H1 (cell line): Measurements from ENCODE around the gene NOC4L. TPM values are rescaled to one million over a fixed set of nuclear protein-coding genes. Genes with fewer than 3 reads are reported as not detected.

ENCODE experiments used
- ASH2L ChIP-seq: fragments of 200-600, 300-600 bp; sonication (generic); IDR thresholded peaks from one replicate; pipeline ENCODE4 v1.7.1; 2017; ENCODE audit warnings: low read length
- BCL11A ChIP-seq, 2 experiments: IDR thresholded peaks; one replicate each; pipeline ENCODE4 v1.6.1; 2011; ENCODE audit warnings: low read depth in 2 of 2, low read length in 2 of 2, mild to moderate bottlenecking in 2 of 2
- BRCA1 ChIP-seq: IDR thresholded peaks from 2 replicates; pipeline ENCODE4 v1.6.1; 2012; ENCODE audit warnings: low read depth, low read length, improper control_type of control experiment
- CREB1 ChIP-seq: IDR thresholded peaks from 2 replicates; pipeline ENCODE4 v1.6.1; 2012; ENCODE audit warnings: inconsistent platforms
- NANOG ChIP-seq: IDR thresholded peaks from 2 replicates; pipeline ENCODE4 v1.6.1; 2011; ENCODE audit warnings: low read length, low read depth, mild to moderate bottlenecking, inconsistent platforms; ENCODE audit not compliant: insufficient read depth, poor library complexity, severe bottlenecking
- PHF8 ChIP-seq: fragments of 200-600 bp; sonication (generic); conservative IDR thresholded peaks from 2 replicates; pipeline ENCODE4 v1.7.1; 2012; ENCODE audit warnings: low read depth, mild to moderate bottlenecking, inconsistent platforms, low read length, moderate library complexity
- POLR2A ChIP-seq, 2 experiments: IDR thresholded peaks; 1 replicate in 1 of 2; 2 replicates in 1 of 2; pipeline ENCODE4 v1.6.1; 2011; ENCODE audit warnings: low read depth in 2 of 2, low read length in 2 of 2, mild to moderate bottlenecking in 2 of 2; ENCODE audit errors: control extremely low read depth in 1 of 2
- POLR2AphosphoS5 ChIP-seq: IDR thresholded peaks from 2 replicates; pipeline ENCODE4 v1.6.1; 2011; ENCODE audit warnings: low read depth, low read length
- SIRT6 ChIP-seq: IDR thresholded peaks from one replicate; pipeline ENCODE4 v1.7.1; 2012; ENCODE audit warnings: low read length, inconsistent platforms
- TAF1 ChIP-seq: IDR thresholded peaks from 2 replicates; pipeline ENCODE4 v1.6.1; 2011; ENCODE audit warnings: mild to moderate bottlenecking, low read depth, low read length
- YY1 ChIP-seq: IDR thresholded peaks from 2 replicates; pipeline ENCODE4 v1.6.1; 2011; ENCODE audit warnings: low read depth, mild to moderate bottlenecking, low read length
- polyA plus RNA-seq, 7 experiments: library from polyadenylated mRNA; depleted of rRNA in 3 of 7; stranded (reverse) in 5 of 7; unstranded in 2 of 7; fragments of >200 nt in 5 of 7; fragments of 200-250 nt in 2 of 7; gene quantifications; 1 replicate in 5 of 7; 2 replicates in 1 of 7; 4 replicates in 1 of 7; pipeline versions ENCODE4 v1.2.1 to v1.2.3, GENCODE V29; 2011 to 2013; ENCODE audit warnings: missing spikeins in 2 of 7, mixed read lengths in 2 of 7
- total RNA-seq: library from RNA; stranded (reverse); fragmentation: NEBNext Ultra II Directional; extraction: Animal tissue kit (Norgen Biotek cat#: 25700); gene quantifications from 2 replicates; pipeline ENCODE4 v1.2.1, GENCODE V29; 2021
- TF ChIP-seq, protein P1 (sequence below): IDR thresholded peaks from 2 replicates; pipeline ENCODE4 v1.6.1; 2011; ENCODE audit warnings: low read depth, mild to moderate bottlenecking, low read length; ENCODE audit not compliant: insufficient read depth
- TF ChIP-seq, protein P2 (sequence below): IDR thresholded peaks from 2 replicates; pipeline ENCODE4 v1.6.1; 2012; ENCODE audit warnings: low read length, inconsistent platforms
- TF ChIP-seq, protein P3 (sequence below): IDR thresholded peaks from 2 replicates; pipeline ENCODE4 v1.6.1; 2012; ENCODE audit warnings: inconsistent platforms

NOC4L gene
- total and polyA plus RNA-seq, 2 of the 8 experiments (the other 6 are each of a cell fraction or from before 2014, with no cell fraction given), result 26.8 to 40.3 TPM

DNA sequence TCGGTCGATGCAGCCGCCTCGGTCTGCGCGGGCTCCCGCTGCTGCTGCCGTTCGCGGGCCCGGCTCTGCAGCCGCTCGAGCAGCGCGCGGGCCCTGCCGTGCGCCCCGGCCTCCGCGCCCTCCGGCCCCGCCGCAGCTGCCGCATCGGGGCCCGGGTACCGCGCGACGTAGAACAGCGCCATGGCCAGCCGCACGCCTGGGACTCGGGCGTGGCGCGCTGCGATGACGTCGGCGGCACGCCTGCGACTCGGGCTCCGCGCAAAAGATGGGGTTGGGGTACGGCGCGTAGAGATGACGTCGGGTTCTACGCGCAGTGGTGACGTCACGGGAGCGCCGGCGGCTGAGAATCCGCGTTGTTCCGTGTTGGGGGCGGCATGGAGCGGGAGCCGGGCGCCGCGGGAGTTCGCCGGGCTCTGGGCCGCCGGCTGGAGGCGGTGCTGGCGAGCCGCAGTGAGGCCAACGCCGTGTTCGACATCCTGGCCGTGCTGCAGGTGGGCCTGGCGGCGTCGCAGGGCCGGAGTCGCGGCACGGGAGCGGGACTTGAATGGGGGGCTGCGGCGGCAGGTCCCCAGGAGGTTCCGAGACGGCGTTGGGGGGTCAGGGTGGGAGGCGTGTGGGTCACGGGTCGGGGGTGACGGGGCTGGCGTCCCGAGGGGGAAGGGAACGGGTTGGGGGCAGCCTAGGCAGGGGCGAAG lies at the start of gene NOC4L, which contains the start of gene DDX51 (continued):
- TF ChIP-seq, protein P1, sequence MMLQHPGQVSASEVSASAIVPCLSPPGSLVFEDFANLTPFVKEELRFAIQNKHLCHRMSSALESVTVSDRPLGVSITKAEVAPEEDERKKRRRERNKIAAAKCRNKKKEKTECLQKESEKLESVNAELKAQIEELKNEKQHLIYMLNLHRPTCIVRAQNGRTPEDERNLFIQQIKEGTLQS, result peak; percentile 99
- TF ChIP-seq, protein P2, sequence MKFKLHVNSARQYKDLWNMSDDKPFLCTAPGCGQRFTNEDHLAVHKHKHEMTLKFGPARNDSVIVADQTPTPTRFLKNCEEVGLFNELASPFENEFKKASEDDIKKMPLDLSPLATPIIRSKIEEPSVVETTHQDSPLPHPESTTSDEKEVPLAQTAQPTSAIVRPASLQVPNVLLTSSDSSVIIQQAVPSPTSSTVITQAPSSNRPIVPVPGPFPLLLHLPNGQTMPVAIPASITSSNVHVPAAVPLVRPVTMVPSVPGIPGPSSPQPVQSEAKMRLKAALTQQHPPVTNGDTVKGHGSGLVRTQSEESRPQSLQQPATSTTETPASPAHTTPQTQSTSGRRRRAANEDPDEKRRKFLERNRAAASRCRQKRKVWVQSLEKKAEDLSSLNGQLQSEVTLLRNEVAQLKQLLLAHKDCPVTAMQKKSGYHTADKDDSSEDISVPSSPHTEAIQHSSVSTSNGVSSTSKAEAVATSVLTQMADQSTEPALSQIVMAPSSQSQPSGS, result 0 out of 2 replicates have a peak, but pooled peaks have one; percentile 58
- TF ChIP-seq POLR2A (IDR thresholded peaks at IDR 0.05; ENCODE audit: control extremely low read depth in 1 of 2, low read depth in 2 of 2, low read length in 2 of 2), result peak in 1 of 2 experiments; percentile 48; a peak in 1 of 3 replicates
- no peak for TF ChIP-seq SIRT6
- no peak for TF ChIP-seq NANOG
- TF ChIP-seq TAF1, result peak; percentile 93
- TF ChIP-seq POLR2AphosphoS5, result peak; percentile 87
- peak; percentile 99 for TF ChIP-seq CREB1
- TF ChIP-seq, protein P3, sequence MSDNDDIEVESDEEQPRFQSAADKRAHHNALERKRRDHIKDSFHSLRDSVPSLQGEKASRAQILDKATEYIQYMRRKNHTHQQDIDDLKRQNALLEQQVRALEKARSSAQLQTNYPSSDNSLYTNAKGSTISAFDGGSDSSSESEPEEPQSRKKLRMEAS, result peak; percentile 96
- TF ChIP-seq BRCA1, result peak; percentile 80
- TF ChIP-seq YY1, result peak; percentile 89
- peak; percentile 83 for TF ChIP-seq PHF8
- no peak for TF ChIP-seq BCL11A (IDR thresholded peaks at IDR 0.05; ENCODE audit: low read depth in 2 of 2, low read length in 2 of 2)
- peak; percentile 57 for TF ChIP-seq ASH2L
